ENCODE data around the gene NKX2-1. TPM values are rescaled to one million over a fixed set of nuclear protein-coding genes. Genes with fewer than 3 reads are reported as not detected.
A peak's percentile ranks its signal among the peaks of the same experiment; 100 is the strongest.

NKX2-1 gene
- total and polyA plus RNA-seq, 2 donors (not counting 1 experiment from before 2014, with no cell fraction given): not detected

DNA sequence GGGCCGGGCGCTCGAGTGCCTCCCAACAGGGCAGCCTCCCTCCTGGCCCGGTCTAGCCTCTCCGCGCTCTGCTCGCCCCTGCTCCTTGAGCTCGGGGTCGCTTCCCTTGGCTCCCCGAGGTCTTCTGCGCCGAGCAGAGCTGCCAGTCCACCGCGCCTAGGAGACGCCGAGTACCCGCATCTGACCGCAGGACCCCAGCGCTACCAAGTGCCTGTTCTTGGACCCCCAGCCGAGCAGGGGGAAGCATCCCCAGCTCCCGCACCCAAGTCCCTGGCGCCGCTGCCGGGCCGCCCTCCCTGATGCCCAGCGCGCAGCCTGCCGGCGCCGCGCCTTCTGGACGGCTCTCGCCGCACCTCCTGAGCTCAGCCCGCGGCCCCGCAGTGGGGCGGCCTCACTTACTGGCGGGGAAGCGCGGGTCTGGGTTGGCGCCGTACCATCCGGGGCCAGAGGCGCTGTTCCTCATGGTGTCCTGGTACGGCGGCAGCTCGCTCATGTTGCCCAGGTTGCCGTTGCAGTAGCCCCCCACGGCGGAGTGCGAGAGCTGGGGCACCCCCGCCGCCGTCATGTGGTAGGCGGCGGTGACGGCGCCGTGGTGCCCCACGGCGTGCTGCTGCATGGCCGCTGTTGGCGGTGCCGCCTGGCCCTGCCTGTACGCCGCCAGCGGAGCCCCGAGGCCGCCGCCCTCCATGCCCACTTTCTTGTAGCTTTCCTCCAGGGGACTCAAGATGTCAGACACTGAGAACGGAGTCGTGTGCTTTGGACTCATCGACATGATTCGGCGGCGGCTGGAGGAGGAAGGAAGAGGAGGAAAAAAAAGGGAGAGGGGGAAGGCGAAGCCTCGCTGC is 1.2 kb downstream of the NKX2-1 start:
- H3K27ac ChIP-seq (ENCODE audit: low read length in 2 of 2): no peak overlapping the region
- DNase-seq (no peak), ATAC-seq (ENCODE audit: low read depth) (no peak)
- ChIA-PET CTCF (interaction anchor here (1.2 kb wide), 1 partner anchor 35 kb away, joined by 3 read pairs; no protein-coding TSS in a partner anchor), POLR2A (no interaction called here)
- H3K4me3 ChIP-seq (ENCODE audit: control extremely low read depth in 1 of 5, extremely low read depth in 1 of 5, insufficient read depth in 1 of 5, low read depth in 2 of 5, low read length in 4 of 5): no peak overlapping the region
- H3K27me3 Mint-ChIP-seq: peaks cover 65% of the 10 kb centered on the region
- no peak overlapping the region for H3K9ac ChIP-seq (ENCODE audit: low read length)
- peak overlapping the region; percentile 22 for H2AFZ ChIP-seq (ENCODE audit: insufficient read depth, low read depth, low read length, poor library complexity, severe bottlenecking)
- no peaks in the 10 kb centered on the region for H4K20me1 ChIP-seq (ENCODE audit: control insufficient read depth, insufficient read depth, low read length, poor library complexity, severe bottlenecking)
- H3K79me2 ChIP-seq (ENCODE audit: control insufficient read depth, insufficient read depth, low read length): no peaks in the 10 kb centered on the region
- peaks cover 0 to 71% (median 23%) of the 10 kb centered on the region in 4 experiments for H3K27me3 ChIP-seq (replicated peaks in 1 of 4; ENCODE audit: control extremely low read depth in 1 of 4, control insufficient read depth in 3 of 4, insufficient read depth in 4 of 4, low read length in 3 of 4)
- H3K4me1 ChIP-seq (ENCODE audit: control insufficient read depth in 2 of 2, insufficient read depth in 2 of 2, low read length in 2 of 2): peaks cover 8 to 9% of the 10 kb centered on the region in 2 donors
- no peak overlapping the region for H3K27ac Mint-ChIP-seq
- H3K4me1 Mint-ChIP-seq: peaks cover 10% of the 10 kb centered on the region
- 10% methylated on average over 77 of the region's 79 CpGs for WGBS (ENCODE audit: insufficient coverage)
- peak overlapping the region; percentile 58 for H3K4me3 Mint-ChIP-seq
- H3K9me3 Mint-ChIP-seq (ENCODE audit: insufficient read depth): no peaks in the 10 kb centered on the region
- no peaks in the 10 kb centered on the region for H3K36me3 ChIP-seq (replicated peaks in 1 of 2; ENCODE audit: control extremely low read depth in 1 of 2, control insufficient read depth in 1 of 2, extremely low read depth in 1 of 2, insufficient read depth in 2 of 2, low read length in 1 of 2)
- no peak overlapping the region for H3K4me2 ChIP-seq (replicated peaks; ENCODE audit: low read depth, low read length, poor library complexity, severe bottlenecking)
- TF ChIP-seq, protein P1, sequence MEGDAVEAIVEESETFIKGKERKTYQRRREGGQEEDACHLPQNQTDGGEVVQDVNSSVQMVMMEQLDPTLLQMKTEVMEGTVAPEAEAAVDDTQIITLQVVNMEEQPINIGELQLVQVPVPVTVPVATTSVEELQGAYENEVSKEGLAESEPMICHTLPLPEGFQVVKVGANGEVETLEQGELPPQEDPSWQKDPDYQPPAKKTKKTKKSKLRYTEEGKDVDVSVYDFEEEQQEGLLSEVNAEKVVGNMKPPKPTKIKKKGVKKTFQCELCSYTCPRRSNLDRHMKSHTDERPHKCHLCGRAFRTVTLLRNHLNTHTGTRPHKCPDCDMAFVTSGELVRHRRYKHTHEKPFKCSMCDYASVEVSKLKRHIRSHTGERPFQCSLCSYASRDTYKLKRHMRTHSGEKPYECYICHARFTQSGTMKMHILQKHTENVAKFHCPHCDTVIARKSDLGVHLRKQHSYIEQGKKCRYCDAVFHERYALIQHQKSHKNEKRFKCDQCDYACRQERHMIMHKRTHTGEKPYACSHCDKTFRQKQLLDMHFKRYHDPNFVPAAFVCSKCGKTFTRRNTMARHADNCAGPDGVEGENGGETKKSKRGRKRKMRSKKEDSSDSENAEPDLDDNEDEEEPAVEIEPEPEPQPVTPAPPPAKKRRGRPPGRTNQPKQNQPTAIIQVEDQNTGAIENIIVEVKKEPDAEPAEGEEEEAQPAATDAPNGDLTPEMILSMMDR (IDR thresholded peaks at IDR 0.05): no peak
- no peak for TF ChIP-seq EZH2 (IDR thresholded peaks at IDR 0.05; ENCODE audit: borderline replicate concordance, insufficient read depth, low read depth, low read length, poor library complexity, severe bottlenecking)
- intact Hi-C loops (cut with micrococcal nuclease): no loop called here
- peaks cover 0 to 33% (median 0%) of the 10 kb centered on the region in 3 donors for H3K9me3 ChIP-seq (ENCODE audit: control extremely low read depth in 1 of 3, control insufficient read depth in 2 of 3, insufficient read depth in 1 of 3, low read length in 2 of 3)

- TF ChIP-seq EZH2 (IDR thresholded peaks at IDR 0.05; ENCODE audit: borderline replicate concordance, insufficient read depth, low read depth, low read length, poor library complexity, severe bottlenecking): no peak
- TF ChIP-seq, protein P1 (IDR thresholded peaks at IDR 0.05): no peak
- no peak overlapping the region for H3K27ac Mint-ChIP-seq
- intact Hi-C loops (cut with micrococcal nuclease): no loop called here
- H3K4me3 ChIP-seq (ENCODE audit: control extremely low read depth in 1 of 5, extremely low read depth in 1 of 5, insufficient read depth in 1 of 5, low read depth in 2 of 5, low read length in 4 of 5): no peak overlapping the region
- ChIA-PET CTCF (no interaction called here), POLR2A (no interaction called here)
- H3K4me1 ChIP-seq (ENCODE audit: control insufficient read depth in 2 of 2, insufficient read depth in 2 of 2, low read length in 2 of 2): peaks cover 8 to 9% of the 10 kb centered on the region in 2 donors
- DNase-seq (no peak), ATAC-seq (ENCODE audit: low read depth) (no peak)
- H3K9me3 ChIP-seq (ENCODE audit: control extremely low read depth in 1 of 3, control insufficient read depth in 2 of 3, insufficient read depth in 1 of 3, low read length in 2 of 3): peaks cover 0 to 38% (median 0%) of the 10 kb centered on the region in 3 donors
- no peak overlapping the region for H3K27ac ChIP-seq (ENCODE audit: low read length in 2 of 2)
- no peak overlapping the region for H2AFZ ChIP-seq (ENCODE audit: insufficient read depth, low read depth, low read length, poor library complexity, severe bottlenecking)
- no peak overlapping the region for H3K4me3 Mint-ChIP-seq
- peaks cover 65% of the 10 kb centered on the region for H3K27me3 Mint-ChIP-seq
- H3K36me3 ChIP-seq (replicated peaks in 1 of 2; ENCODE audit: control extremely low read depth in 1 of 2, control insufficient read depth in 1 of 2, extremely low read depth in 1 of 2, insufficient read depth in 2 of 2, low read length in 1 of 2): no peaks in the 10 kb centered on the region
- no peaks in the 10 kb centered on the region for H4K20me1 ChIP-seq (ENCODE audit: control insufficient read depth, insufficient read depth, low read length, poor library complexity, severe bottlenecking)
- H3K9me3 Mint-ChIP-seq (ENCODE audit: insufficient read depth): no peaks in the 10 kb centered on the region
- peaks cover 10% of the 10 kb centered on the region for H3K4me1 Mint-ChIP-seq
- no peaks in the 10 kb centered on the region for H3K79me2 ChIP-seq (ENCODE audit: control insufficient read depth, insufficient read depth, low read length)
- H3K4me2 ChIP-seq (replicated peaks; ENCODE audit: low read depth, low read length, poor library complexity, severe bottlenecking): no peak overlapping the region
- no peak overlapping the region for H3K9ac ChIP-seq (ENCODE audit: low read length)
- WGBS (ENCODE audit: insufficient coverage): 14% methylated on average over 30 of the region's 34 CpGs
- peaks cover 0 to 71% (median 23%) of the 10 kb centered on the region in 4 experiments for H3K27me3 ChIP-seq (replicated peaks in 1 of 4; ENCODE audit: control extremely low read depth in 1 of 4, control insufficient read depth in 3 of 4, insufficient read depth in 4 of 4, low read length in 3 of 4)
Measured at GRCh38 chr14:36518031-36518585, 1.9 kb downstream of the NKX2-1 start.
